PC-3 (cell line): ENCODE results near the gene CSDE1. TPM values are rescaled to one million over a fixed set of nuclear protein-coding genes. Genes with fewer than 3 reads are reported as not detected.

ENCODE experiments used
- ATAC-seq: fragments of 200-7000 bp; cut with Tn5 transposase; 2 replicates; pipeline ENCODE4 v1.9.1; 2020; ENCODE audit warnings: mild to moderate bottlenecking, moderate library complexity
- BruUV-seq: library from RNA; stranded (reverse); fragments of 400-500 nt; replicated peaks from 2 replicates; lab custom pipeline; 2021; lab: Mats Ljungman, UMichigan
- CTCF ChIA-PET: fragments of 300-600 bp; sonication (Branson Sonifier 250); formaldehyde crosslinking; loops from one replicate; lab custom pipeline; 2022; ENCODE audit warnings: antibody characterized with exemption; lab: Charles Lee
- POLR2A ChIA-PET: fragments of 300-600 bp; sonication (Branson Sonifier 250); formaldehyde crosslinking; loops from one replicate; lab custom pipeline; 2022; ENCODE audit warnings: antibody characterized with exemption; ENCODE audit not compliant: unreplicated experiment; lab: Charles Lee
- DNase-seq: peaks from one replicate; pipeline ENCODE4 v3.0.0-alpha.2; 2015
- H2AFZ ChIP-seq: fragments of 300-600 bp; sonication (generic); 2 replicates; pipeline ENCODE4 v1.6.0; 2016; ENCODE audit warnings: antibody characterized with exemption, low read length
- H3F3A ChIP-seq: fragments of 300-600 bp; sonication (generic); one replicate; pipeline ENCODE4 v1.6.0; 2017; ENCODE audit warnings: antibody characterized with exemption, low read length, control low read depth, mild to moderate bottlenecking; ENCODE audit not compliant: unreplicated experiment
- H3K27ac ChIP-seq: fragments of 300-600 bp; sonication (generic); 2 replicates; pipeline ENCODE4 v1.5.1; 2016; ENCODE audit warnings: mild to moderate bottlenecking, low read length
- H3K27me3 ChIP-seq: fragments of 300-600 bp; sonication (generic); 2 replicates; pipeline ENCODE4 v1.6.1; 2016; ENCODE audit warnings: low read length, mixed read lengths
- H3K36me3 ChIP-seq: fragments of 300-600 bp; sonication (generic); 2 replicates; pipeline ENCODE4 v1.6.1; 2016; ENCODE audit warnings: low read depth, mixed run types, low read length, mixed read lengths
- H3K4me1 ChIP-seq: fragments of 300-600 bp; sonication (generic); 2 replicates; pipeline ENCODE4 v1.5.1; 2016; ENCODE audit warnings: low read length; ENCODE audit not compliant: insufficient read depth
- H3K4me2 ChIP-seq: fragments of 300-600 bp; sonication (generic); 2 replicates; pipeline ENCODE4 v1.6.0; 2016; ENCODE audit warnings: low read length
- H3K4me3 ChIP-seq: fragments of 300-600 bp; sonication (generic); 2 replicates; pipeline ENCODE4 v1.5.1; 2016; ENCODE audit warnings: mild to moderate bottlenecking, low read length, mixed read lengths
- H3K79me2 ChIP-seq: fragments of 300-600 bp; sonication (generic); 2 replicates; pipeline ENCODE4 v1.6.1; 2017; ENCODE audit warnings: low read length, mixed read lengths
- H3K9ac ChIP-seq: fragments of 300-600 bp; sonication (generic); 2 replicates; pipeline ENCODE4 v1.6.0; 2016; ENCODE audit warnings: mild to moderate bottlenecking, low read length
- H3K9me2 ChIP-seq: fragments of 300-600 bp; sonication (generic); replicated peaks from 2 replicates; pipeline ENCODE4 v1.6.1; 2016; ENCODE audit warnings: mixed run types, low read length, mixed read lengths
- H3K9me3 ChIP-seq: fragments of 300-600 bp; sonication (generic); 2 replicates; pipeline ENCODE4 v1.6.1; 2016; ENCODE audit warnings: low read length, mixed read lengths
- H4K20me1 ChIP-seq: fragments of 300-600 bp; sonication (generic); 2 replicates; pipeline ENCODE4 v1.6.1; 2016; ENCODE audit warnings: low read length, mixed read lengths
- EZH2 ChIP-seq: fragments of 300-600 bp; sonication (generic); IDR thresholded peaks from one replicate; pipeline ENCODE4 v1.6.1; 2017; ENCODE audit warnings: antibody characterized with exemption, mild to moderate bottlenecking, low read length; ENCODE audit not compliant: unreplicated experiment
- EZH2phosphoT487 ChIP-seq: fragments of 300-600 bp; sonication (generic); IDR thresholded peaks from 2 replicates; pipeline ENCODE4 v1.6.1; 2018; ENCODE audit warnings: mild to moderate bottlenecking, antibody characterized with exemption, low read length, borderline replicate concordance
- intact Hi-C: fragments of 100-400 bp; cut with micrococcal nuclease; formaldehyde crosslinking; loops from 2 replicates; pipeline ENCODE4 v1.9.0; 2023
- total RNA-seq: library from RNA; depleted of rRNA; stranded (reverse); fragments of >200 nt; gene quantifications from 2 replicates; pipeline ENCODE4 v1.2.3, GENCODE V29; 2014
- TF ChIP-seq, protein P1 (sequence below): fragments of 300-600 bp; sonication (generic); conservative IDR thresholded peaks from 2 replicates; pipeline ENCODE4 v1.5.1; 2017; ENCODE audit warnings: antibody characterized with exemption, low read depth, mild to moderate bottlenecking, low read length

CSDE1 gene
- total RNA-seq, 1 experiment from 2014 or later: 480 TPM

DNA sequence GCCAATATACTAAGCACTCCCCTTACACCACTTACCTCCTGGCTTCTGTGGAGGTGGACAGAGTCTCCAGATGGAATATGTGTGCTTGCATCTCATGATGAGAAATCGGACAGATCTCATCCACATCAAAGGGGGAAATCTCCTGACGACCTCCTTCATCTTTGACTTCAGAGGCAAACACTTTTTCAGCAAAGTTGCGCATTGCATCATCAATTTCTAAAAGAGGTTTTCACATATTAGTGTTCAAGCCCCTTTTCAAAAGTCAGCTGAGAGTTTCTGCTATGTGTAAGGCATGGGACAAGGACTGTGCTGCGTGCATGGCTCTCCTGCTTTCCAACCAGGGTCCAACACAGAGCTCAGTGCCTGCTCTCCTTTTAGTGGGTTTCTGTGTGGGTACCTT is 69.3 kb downstream of the CSDE1 start:
- intact Hi-C loops: no loop called here
- Histone ChIP-seq H3F3A (no peaks in the 10 kb centered on the region), H3K9ac (no peak overlapping the region), H3K27me3 (peaks cover 17% of the 10 kb centered on the region), H4K20me1 (no peaks in the 10 kb centered on the region), H3K36me3 (no peaks in the 10 kb centered on the region), H3K4me2 (no peak overlapping the region), H3K79me2 (no peaks in the 10 kb centered on the region), H3K27ac (no peak overlapping the region), H3K4me1 (no peaks in the 10 kb centered on the region), H3K9me2 (no peaks in the 10 kb centered on the region), H3K9me3 (no peaks in the 10 kb centered on the region), H2AFZ (no peak overlapping the region), H3K4me3 (no peak overlapping the region)
- ATAC-seq (no peak), DNase-seq (no peak)
- CTCF ChIA-PET: no interaction called here
- BruUV-seq: no TSS peak
- POLR2A ChIA-PET: no interaction called here
- TF ChIP-seq EZH2: no peak

DNA sequence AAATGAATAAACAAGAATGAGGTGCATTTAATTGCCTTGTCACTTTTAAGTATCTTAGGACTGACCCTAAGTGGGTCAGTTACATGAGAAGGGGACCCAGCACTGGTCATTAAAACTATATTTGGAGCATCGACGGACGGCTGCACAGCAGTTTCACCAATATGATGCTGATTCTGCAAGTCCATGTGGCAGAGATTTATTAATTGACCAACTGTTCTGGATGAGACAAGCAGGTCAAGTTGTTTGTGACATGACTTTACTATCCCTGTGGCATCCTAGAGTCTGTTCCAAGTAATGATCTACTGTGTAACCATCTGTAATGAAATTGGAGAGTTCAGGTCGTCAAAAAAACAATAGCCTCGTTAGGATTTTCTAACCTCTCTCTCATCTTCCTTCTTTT is 71.9 kb downstream of the CSDE1 start:
- ATAC-seq: no peak
- H3F3A ChIP-seq: no peaks in the 10 kb centered on the region
- no peak overlapping the region for H3K9ac ChIP-seq
- H4K20me1 ChIP-seq: no peaks in the 10 kb centered on the region
- H2AFZ ChIP-seq: no peak overlapping the region
- no peak for TF ChIP-seq EZH2phosphoT487
- no peak for TF ChIP-seq EZH2
- TF ChIP-seq, protein P1, sequence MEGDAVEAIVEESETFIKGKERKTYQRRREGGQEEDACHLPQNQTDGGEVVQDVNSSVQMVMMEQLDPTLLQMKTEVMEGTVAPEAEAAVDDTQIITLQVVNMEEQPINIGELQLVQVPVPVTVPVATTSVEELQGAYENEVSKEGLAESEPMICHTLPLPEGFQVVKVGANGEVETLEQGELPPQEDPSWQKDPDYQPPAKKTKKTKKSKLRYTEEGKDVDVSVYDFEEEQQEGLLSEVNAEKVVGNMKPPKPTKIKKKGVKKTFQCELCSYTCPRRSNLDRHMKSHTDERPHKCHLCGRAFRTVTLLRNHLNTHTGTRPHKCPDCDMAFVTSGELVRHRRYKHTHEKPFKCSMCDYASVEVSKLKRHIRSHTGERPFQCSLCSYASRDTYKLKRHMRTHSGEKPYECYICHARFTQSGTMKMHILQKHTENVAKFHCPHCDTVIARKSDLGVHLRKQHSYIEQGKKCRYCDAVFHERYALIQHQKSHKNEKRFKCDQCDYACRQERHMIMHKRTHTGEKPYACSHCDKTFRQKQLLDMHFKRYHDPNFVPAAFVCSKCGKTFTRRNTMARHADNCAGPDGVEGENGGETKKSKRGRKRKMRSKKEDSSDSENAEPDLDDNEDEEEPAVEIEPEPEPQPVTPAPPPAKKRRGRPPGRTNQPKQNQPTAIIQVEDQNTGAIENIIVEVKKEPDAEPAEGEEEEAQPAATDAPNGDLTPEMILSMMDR: no peak
- no peaks in the 10 kb centered on the region for H3K79me2 ChIP-seq
- ChIA-PET POLR2A (no interaction called here), CTCF (no interaction called here)
- no peaks in the 10 kb centered on the region for H3K36me3 ChIP-seq
- no peak overlapping the region for H3K27ac ChIP-seq
- H3K9me2 ChIP-seq: no peaks in the 10 kb centered on the region
- no peak for DNase-seq
- peaks cover 21% of the 10 kb centered on the region for H3K27me3 ChIP-seq
- H3K4me3 ChIP-seq: no peak overlapping the region
- intact Hi-C loops: no loop called here
- H3K4me2 ChIP-seq: no peak overlapping the region
- no peaks in the 10 kb centered on the region for H3K4me1 ChIP-seq
- H3K9me3 ChIP-seq: no peaks in the 10 kb centered on the region
- BruUV-seq: no TSS peak

DNA sequence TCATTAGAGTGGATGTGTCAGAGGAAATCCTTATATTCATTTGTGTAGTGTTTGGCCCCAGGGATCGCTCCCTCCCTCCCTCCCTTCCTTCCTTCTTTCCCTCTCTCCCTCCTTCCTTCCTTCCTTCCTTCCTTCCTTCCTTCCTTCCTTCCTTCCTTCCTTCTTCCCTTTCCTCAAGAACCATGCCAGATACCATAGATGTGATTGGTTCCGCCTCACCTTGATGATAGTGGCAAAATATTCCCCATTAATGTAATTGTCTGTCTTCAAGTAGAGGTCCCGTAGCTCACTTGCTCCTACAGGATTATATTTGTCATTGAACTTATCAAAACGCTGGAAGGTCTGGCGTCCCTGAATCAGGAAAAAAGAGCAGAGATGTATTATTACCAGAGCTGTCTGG is 80.1 kb downstream of the CSDE1 start:
- Histone ChIP-seq H2AFZ (no peak overlapping the region), H3K79me2 (no peaks in the 10 kb centered on the region), H3K9me3 (no peaks in the 10 kb centered on the region), H3K9me2 (no peaks in the 10 kb centered on the region), H3K4me2 (no peak overlapping the region), H3K4me1 (no peaks in the 10 kb centered on the region), H3K4me3 (no peak overlapping the region), H3K9ac (no peak overlapping the region), H3K36me3 (no peaks in the 10 kb centered on the region), H3K27ac (no peak overlapping the region), H4K20me1 (no peaks in the 10 kb centered on the region), H3K27me3 (peaks cover 35% of the 10 kb centered on the region), H3F3A (no peaks in the 10 kb centered on the region)
- ATAC-seq: no peak
- ChIA-PET POLR2A (no interaction called here), CTCF (no interaction called here)
- intact Hi-C loops: no loop called here
- DNase-seq: no peak
- no TSS peak for BruUV-seq
- TF ChIP-seq EZH2: no peak

DNA sequence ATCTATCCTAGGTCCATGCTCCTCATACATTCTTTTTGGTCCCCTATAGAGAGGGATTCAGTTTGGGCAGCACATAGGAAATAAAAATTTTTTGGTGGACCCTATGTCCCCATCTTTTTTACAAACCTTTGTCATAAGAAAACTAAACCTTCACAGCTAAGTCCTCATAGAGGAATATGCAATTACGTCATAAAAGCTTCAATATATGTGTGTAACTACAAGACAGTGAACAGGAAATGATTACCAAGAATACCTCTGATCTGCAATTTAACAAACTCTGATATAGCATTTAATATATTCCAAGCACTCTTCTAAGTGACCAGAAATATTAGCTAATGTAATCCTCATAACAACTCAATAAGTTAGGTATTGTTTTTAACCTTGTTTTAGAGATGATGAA is 81.7 kb downstream of the CSDE1 start:
- Histone ChIP-seq H3K27ac (no peak overlapping the region), H3K9me2 (no peaks in the 10 kb centered on the region), H3K36me3 (no peaks in the 10 kb centered on the region), H2AFZ (no peak overlapping the region), H3K9ac (no peak overlapping the region), H3K4me2 (no peak overlapping the region), H3F3A (no peaks in the 10 kb centered on the region), H3K4me1 (no peaks in the 10 kb centered on the region), H3K4me3 (no peak overlapping the region), H3K27me3 (peaks cover 35% of the 10 kb centered on the region), H3K79me2 (no peaks in the 10 kb centered on the region), H4K20me1 (no peaks in the 10 kb centered on the region), H3K9me3 (no peaks in the 10 kb centered on the region)
- CTCF ChIA-PET: no interaction called here
- no peak for TF ChIP-seq EZH2phosphoT487
- no peak for TF ChIP-seq EZH2
- TF ChIP-seq, protein P1: no peak
- POLR2A ChIA-PET: no interaction called here
- BruUV-seq: no TSS peak
- no peak for ATAC-seq
- intact Hi-C loops: no loop called here
- no peak for DNase-seq
